ENCODE results near the gene CD44. TPM values are rescaled to one million over a fixed set of nuclear protein-coding genes. Genes with fewer than 3 reads are reported as not detected.

Gene CD44
- total RNA-seq, 1 donor from 2014 or later, result 15.4 TPM

DNA sequence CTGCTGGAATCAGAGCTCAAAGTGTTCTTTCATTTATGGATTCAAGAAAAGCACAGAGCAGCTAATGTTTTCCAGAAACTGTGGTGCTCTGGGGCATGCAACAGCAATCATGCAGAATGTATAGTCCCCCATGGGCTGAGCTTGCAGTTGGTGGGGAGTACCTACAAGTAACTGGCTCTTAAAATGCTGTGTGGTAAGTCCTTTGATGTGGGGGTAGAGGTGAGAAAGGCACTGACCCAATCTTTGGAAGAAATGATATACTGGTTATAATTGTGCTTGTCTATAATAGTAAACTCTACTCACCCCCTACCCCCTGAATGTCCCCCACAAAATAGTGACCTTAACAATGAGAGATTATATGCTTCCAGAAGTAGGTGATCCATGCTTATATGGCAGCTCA lies 29.1 kb upstream of the CD44 start:
- no peak for DNase-seq
- no peak for ATAC-seq (ENCODE audit: poor library complexity)
- intact Hi-C loops (cut with DNase I), result no loop called here

DNA sequence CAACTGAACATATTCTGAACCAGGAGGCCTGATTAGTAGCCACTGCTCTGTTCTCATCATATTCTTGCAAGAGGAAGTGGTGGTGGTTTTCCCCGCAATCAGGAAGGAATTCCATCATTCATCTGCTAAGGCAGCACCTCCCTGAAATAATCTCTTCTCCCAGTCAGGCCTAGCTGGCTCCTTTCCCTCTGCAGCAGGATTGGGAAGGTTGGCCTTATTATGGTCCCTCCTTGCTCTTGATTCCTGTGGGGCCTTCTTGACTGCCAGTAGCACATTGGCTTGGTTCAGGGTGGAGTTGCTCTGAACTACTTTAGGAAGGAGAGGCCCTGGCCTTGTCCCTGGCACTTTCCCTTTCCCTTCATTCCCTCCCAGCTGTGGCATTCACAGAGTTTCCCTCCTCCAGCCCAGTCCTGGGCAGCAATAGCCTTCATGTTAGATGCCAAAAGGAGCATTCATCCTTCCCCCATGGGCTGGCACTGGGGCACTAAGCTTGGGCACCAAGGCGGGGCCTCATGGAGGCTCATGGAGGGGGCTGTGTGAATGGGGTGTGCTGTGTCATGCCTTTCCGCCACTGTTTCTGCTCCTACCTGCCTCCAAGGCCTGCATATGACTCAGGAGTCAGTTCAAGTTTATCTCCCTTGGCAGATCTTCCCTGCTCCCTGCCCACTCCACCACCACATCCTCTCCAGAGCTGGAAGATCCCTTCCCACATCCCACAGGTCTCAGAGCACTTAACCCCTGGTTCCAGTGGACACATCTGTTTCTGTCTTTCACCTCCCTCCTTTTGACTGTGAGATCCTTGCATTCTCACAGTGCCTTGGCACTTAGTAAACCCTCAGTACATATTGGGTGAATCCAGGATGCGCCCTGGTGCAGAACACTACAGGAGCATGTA lies 27.6 kb upstream of the CD44 start:
- no peak for DNase-seq
- ATAC-seq (ENCODE audit: poor library complexity), result peak; percentile 73
- intact Hi-C loops (cut with DNase I), result no loop called here

DNA sequence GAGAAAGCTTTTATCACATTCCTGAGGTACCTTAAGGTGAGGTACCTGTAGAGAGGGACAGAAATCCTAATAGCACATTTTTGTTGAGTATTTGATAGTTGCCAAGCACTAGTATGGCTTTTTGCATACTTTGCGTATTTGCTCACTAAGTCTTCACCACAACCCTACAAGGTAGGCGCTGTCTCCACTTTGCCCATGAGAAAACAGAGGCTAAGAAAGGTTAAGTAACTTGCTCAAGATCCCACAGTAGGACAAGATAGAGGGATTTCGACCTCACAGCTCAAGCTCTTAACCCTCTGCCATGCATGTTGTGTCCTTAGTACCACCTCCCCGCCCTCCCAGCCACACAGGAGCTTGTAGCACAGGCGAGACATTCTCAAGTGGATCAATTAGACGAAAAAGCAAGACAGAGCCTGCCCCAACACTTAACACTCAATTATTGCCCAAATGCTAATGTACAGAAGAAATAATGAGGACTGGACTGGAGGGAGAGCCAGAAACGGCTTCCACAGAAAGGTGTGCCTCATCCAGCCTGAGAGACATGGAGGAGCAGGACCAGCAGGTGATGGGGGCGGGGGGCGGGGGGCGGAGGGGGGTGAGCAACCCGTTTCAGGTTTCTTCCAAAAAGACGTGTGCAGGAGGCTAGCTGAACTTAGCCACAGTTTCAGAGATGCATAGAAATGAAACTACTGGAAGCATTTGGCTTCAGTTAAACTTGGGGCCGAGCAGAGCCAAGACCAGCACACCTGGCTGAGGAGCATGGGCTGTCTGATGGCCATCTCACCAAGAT lies 26.7 kb upstream of the CD44 start:
- no peak for ATAC-seq (ENCODE audit: poor library complexity)
- intact Hi-C loops (cut with DNase I), result no loop called here
- no peak for DNase-seq

DNA sequence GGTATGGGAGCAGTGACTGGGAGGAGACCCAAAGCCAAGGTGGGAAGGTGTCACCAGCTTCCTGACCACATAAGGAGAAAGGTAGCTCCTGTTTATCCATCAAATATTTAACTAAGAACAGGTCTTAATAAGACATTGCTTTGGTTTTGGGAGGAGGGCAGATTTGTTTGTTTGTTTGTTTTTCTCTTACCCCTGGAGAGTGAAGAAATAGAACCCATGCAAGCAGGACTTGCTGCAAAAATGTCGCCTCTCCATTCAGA lies 26.2 kb upstream of the CD44 start:
- no peak for DNase-seq
- ATAC-seq (ENCODE audit: poor library complexity), result no peak
- intact Hi-C loops (cut with DNase I), result no loop called here

DNA sequence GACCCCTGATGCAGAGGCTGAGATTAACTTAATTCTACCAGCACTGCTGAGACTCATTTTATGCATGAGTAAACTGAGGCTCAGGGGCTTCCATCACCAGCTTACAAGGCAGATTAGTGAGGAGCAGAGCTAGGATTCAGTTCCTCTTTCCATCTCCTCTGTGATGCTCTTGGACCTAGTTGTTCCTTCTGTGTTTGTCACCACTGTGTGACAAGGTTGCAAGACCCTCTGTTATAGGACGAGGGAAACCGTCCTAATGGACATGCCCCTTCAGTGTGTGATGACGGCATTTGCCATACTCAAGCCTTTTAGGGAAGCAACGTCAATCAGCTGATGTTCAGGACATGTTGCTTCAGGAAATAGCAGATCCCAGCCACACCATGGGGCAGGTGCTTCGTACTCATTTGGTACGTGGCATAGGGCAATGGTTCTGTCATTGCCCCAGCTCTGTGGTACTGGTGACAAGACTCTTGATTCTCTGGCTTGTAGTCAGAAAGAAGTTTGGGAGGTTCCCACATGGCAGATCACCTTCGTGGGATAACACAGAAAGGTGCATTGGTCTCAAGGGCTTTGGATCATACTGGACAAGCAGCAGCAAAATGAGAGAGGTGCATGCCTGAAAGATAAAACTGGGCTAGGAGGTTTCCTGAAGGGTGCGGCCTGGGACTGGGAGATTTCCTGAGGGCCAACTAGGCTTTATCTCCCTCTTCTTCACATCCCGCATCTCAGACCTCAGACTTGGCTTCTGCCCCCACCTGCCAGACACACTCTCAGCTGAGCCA lies 23.9 kb upstream of the CD44 start:
- intact Hi-C loops (cut with DNase I), result no loop called here
- DNase-seq (no peak), ATAC-seq (ENCODE audit: poor library complexity) (no peak)

DNA sequence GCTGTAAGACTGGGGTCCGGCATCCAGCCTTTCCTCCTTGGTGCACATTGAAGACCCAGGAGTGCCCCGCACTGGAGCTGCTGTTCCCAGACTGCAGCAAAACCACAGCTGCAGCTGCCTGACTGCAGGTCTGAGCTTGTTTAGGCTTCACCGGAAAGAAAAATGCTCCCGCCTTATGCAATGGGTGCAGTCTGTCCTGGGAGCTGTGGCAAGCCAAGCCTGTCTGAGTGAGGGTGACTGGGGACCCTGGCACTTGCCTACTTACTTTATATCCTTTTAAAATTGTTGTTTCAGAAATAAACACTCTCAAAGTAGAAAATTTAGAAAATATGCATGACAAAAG lies 23.3 kb upstream of the CD44 start:
- DNase-seq, result no peak
- no peak for ATAC-seq (ENCODE audit: poor library complexity)
- intact Hi-C loops (cut with DNase I), result no loop called here

DNA sequence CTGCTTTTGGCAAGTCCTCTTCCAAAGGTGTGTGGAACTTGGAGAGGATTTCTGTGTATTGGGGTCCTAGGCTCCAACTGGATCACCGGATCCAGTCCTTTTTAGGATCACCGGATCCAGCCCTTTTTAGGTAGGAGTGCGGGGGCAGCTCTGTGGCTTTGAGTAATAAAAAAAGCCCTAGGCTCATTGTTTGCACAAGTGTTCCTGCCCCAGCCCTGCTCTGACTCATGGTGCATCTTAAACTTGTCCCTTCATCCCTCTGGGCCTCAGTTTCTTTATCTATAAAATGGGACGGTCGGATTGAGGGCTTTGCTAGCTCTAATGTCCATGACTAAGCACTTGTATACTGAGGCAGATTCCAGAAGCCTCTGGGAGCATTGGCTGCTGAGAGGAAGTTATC lies 22.7 kb upstream of the CD44 start:
- intact Hi-C loops (cut with DNase I), result no loop called here
- no peak for ATAC-seq (ENCODE audit: poor library complexity)
- no peak for DNase-seq

- DNase-seq, result peak; percentile 44
- peak; percentile 73 for ATAC-seq (ENCODE audit: poor library complexity)
- intact Hi-C loops (cut with DNase I), result no loop called here
Measured at GRCh38 chr11:35116762-35117640, 22.0 kb upstream of the CD44 start.

- no peak for DNase-seq
- ATAC-seq (ENCODE audit: poor library complexity), result no peak
- intact Hi-C loops (cut with DNase I), result no loop called here
Measured at GRCh38 chr11:35118906-35119305, 20.1 kb upstream of the CD44 start.

DNA sequence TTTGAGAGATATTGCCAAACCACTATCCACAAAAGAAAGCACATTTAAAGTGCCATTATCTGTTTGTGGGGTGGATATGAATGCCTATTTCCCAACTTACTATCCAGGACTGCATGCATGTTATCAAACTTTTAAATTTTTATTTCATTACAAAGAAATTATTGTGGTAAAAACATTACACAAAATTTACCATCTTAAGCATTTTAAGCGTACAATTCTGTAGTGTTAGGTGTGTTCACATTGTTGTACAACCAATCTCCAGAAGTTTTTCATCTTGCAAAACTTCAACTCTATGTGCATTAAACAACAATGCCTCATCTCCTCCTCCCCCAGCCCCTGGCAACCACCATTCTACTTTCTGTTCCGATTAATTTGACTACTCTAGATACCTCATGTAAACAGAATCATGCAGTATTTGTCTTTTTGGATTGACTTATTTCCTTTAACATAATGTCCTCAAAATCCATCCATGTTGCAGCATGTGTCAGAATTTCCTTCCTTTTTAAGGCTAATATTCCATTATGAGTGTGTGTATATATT lies 17.6 kb upstream of the CD44 start:
- no peak for DNase-seq
- no peak for ATAC-seq (ENCODE audit: poor library complexity)
- intact Hi-C loops (cut with DNase I), result no loop called here

DNA sequence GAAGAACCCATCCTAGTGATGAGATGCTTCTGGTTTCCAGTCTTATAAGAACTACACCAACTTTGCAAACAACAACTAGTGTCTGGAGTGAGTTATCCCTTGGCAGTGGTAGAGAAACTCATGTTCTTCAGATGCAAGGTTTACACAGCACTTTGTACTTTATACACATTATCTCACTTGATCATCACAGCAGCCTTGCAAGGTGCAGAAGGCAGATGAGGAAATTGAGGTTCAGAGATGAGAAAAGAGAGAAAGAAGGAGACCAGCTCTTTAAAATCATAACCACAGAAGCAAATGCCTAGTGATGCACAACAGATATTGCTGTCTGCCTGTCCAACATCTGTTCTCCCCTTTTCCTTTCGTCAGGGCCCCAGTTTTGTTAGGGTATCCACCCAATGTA lies 16.7 kb upstream of the CD44 start:
- ATAC-seq (ENCODE audit: poor library complexity) (no peak), DNase-seq (no peak)
- intact Hi-C loops (cut with DNase I), result no loop called here

DNA sequence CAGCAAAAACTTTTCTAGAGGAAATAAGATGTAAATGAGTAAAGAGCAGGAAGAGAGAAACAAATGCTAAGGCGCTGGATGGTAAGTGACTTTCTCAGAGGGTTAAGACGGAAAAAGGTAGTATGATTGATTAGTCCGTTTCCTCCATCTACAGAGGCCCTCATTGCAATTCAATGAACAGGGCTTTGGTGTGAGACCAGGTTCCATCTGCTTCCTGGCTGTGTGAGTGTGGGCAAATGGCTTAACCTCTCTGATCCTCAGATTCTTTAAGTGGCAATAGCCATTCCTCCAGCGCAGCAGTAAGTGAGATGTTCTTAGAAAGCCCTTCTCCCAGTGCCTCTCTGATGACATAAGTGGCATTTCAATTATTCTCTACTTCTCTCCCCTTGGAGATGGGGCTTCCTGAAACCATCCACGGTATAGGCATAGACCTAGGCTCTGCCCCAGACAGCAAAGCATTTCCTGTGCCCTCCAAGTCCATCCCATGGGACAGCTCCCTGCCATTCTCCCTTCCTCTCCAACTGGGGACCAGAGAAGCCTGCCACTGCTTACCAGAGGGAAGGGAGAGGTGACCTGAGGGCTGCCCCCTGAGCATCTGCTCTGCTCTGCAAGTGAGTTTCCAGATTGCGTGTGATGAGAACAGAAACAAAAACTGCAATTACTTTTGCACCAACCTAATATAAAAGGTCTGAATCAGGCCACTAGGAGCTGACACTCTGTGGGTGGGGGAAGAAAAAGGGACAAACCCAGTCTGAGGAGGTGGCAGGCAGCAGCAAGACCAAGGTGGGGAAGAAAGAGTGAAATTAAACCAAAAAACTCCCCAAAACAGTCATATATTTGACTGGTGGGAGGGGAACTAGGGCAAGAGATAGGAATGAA lies 12.7 kb upstream of the CD44 start:
- intact Hi-C loops (cut with DNase I), result no loop called here
- ATAC-seq (ENCODE audit: poor library complexity), result no peak
- DNase-seq, result no peak

GRCh38 chr11:35126879-35127581 lies 11.9 kb upstream of the CD44 start:
- ATAC-seq (ENCODE audit: poor library complexity), result no peak
- intact Hi-C loops (cut with DNase I), result no loop called here
- DNase-seq, result no peak

GRCh38 chr11:35127619-35128018 lies 11.4 kb upstream of the CD44 start:
- DNase-seq (no peak), ATAC-seq (ENCODE audit: poor library complexity) (no peak)
- intact Hi-C loops (cut with DNase I), result no loop called here

GRCh38 chr11:35131094-35131493 lies 7.9 kb upstream of the CD44 start:
- DNase-seq (no peak), ATAC-seq (ENCODE audit: poor library complexity) (no peak)

DNA sequence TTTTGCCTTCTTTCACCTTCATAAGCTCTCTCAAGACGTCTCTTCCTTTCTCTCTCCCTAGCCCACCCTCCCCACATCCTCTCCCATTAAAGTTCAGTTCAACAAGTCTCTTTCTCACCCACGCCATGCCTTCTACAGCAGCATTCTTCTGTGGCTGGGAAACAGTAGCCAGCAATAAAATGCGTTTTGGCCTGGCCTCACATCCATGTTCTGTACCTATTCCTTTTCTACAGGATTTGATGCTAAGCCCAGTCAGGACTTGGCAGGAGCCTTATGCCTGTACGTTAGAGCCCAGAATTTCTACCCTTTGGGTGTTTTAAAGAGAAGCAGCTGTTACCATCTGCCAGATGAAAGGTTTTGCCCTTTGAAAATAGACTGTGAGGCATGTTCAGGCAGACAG lies 7.1 kb upstream of the CD44 start:
- intact Hi-C loops (cut with DNase I), result no loop called here
- no peak for DNase-seq
- ATAC-seq (ENCODE audit: poor library complexity), result no peak

More at GRCh38 chr11:35131094-35131493, 7.9 kb upstream of the CD44 start:
- intact Hi-C loops (cut with DNase I), result no loop called here

GRCh38 chr11:35133656-35134055 lies 5.3 kb upstream of the CD44 start:
- intact Hi-C loops (cut with DNase I), result no loop called here
- no peak for DNase-seq
- no peak for ATAC-seq (ENCODE audit: poor library complexity)
